NB4 (cell line): ENCODE measurements around the gene CDH12.

Source experiments
- CTCF ChIP-seq: IDR thresholded peaks from one replicate; pipeline ENCODE4 v1.5.1; 2012; ENCODE audit warnings: low read depth, low read length
- MAX ChIP-seq: IDR thresholded peaks from 2 replicates; pipeline ENCODE4 v1.6.1; 2011; ENCODE audit warnings: low read depth, low read length
- MYC ChIP-seq: IDR thresholded peaks from 2 replicates; pipeline ENCODE4 v1.6.1; 2011; ENCODE audit warnings: low read depth, low read length
- POLR2A ChIP-seq: IDR thresholded peaks from 2 replicates; pipeline ENCODE4 v1.6.1; 2011; ENCODE audit warnings: mild to moderate bottlenecking; ENCODE audit not compliant: insufficient read length; ENCODE audit errors: extremely low read depth

GRCh38 chr5:22245770-22246169 is 607.4 kb downstream of the CDH12 start:
- TF ChIP-seq POLR2A (no peak), CTCF (no peak), MAX (no peak), MYC (no peak)
